Esophagus muscularis mucosa (tissue), 3 donors: ENCODE data around the gene ELAC2.

ENCODE experiments used
- POLR2A ChIP-seq: fragments of 450-650 bp; IDR thresholded peaks from one replicate; pipeline ENCODE4 v1.6.1; 2017; ENCODE audit warnings: antibody characterized with exemption, moderate library complexity, mild to moderate bottlenecking, low read depth
- POLR2AphosphoS5 ChIP-seq, 2 donors: sonication (generic); formaldehyde crosslinking; IDR thresholded peaks; one replicate each; pipeline ENCODE4 v1.6.1; 2017; ENCODE audit warnings: antibody characterized with exemption in 2 of 2
- TF ChIP-seq, protein P1 (sequence below), 3 experiments: fragments of 200-600 bp in 2 of 3; fragments of 450-650 bp in 1 of 3; sonication (generic) in 2 of 3; IDR thresholded peaks; one replicate each; pipeline ENCODE4 v1.5.1; 2017 to 2019; ENCODE audit warnings: antibody characterized with exemption in 3 of 3, mild to moderate bottlenecking in 2 of 3, moderate library complexity in 1 of 3

DNA sequence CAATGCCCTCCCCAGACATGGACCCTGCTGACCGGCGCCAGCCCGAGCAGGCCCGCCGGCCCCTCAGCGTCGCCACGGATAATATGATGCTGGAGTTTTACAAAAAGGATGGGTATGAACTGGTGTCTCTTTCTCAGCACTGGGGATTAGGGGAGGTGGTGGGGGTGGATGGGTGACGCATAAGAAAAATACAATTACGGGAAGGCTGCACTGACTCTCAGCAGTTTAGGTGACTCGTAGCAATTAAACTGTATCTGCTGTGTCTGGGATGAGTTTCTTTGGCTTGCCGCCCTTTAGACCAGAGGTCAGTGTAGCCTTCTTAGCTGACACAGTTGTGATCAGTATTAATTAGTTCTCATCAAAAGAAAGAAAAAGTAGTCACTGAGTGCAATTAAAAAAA lies 59.0 kb downstream of the ELAC2 start:
- TF ChIP-seq, protein P1, sequence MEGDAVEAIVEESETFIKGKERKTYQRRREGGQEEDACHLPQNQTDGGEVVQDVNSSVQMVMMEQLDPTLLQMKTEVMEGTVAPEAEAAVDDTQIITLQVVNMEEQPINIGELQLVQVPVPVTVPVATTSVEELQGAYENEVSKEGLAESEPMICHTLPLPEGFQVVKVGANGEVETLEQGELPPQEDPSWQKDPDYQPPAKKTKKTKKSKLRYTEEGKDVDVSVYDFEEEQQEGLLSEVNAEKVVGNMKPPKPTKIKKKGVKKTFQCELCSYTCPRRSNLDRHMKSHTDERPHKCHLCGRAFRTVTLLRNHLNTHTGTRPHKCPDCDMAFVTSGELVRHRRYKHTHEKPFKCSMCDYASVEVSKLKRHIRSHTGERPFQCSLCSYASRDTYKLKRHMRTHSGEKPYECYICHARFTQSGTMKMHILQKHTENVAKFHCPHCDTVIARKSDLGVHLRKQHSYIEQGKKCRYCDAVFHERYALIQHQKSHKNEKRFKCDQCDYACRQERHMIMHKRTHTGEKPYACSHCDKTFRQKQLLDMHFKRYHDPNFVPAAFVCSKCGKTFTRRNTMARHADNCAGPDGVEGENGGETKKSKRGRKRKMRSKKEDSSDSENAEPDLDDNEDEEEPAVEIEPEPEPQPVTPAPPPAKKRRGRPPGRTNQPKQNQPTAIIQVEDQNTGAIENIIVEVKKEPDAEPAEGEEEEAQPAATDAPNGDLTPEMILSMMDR (IDR thresholded peaks at IDR 0.05): no peak
- TF ChIP-seq POLR2AphosphoS5 (IDR thresholded peaks at IDR 0.05) (no peak), POLR2A (no peak)
